Measurements from ENCODE around the gene RBM22.

DNA sequence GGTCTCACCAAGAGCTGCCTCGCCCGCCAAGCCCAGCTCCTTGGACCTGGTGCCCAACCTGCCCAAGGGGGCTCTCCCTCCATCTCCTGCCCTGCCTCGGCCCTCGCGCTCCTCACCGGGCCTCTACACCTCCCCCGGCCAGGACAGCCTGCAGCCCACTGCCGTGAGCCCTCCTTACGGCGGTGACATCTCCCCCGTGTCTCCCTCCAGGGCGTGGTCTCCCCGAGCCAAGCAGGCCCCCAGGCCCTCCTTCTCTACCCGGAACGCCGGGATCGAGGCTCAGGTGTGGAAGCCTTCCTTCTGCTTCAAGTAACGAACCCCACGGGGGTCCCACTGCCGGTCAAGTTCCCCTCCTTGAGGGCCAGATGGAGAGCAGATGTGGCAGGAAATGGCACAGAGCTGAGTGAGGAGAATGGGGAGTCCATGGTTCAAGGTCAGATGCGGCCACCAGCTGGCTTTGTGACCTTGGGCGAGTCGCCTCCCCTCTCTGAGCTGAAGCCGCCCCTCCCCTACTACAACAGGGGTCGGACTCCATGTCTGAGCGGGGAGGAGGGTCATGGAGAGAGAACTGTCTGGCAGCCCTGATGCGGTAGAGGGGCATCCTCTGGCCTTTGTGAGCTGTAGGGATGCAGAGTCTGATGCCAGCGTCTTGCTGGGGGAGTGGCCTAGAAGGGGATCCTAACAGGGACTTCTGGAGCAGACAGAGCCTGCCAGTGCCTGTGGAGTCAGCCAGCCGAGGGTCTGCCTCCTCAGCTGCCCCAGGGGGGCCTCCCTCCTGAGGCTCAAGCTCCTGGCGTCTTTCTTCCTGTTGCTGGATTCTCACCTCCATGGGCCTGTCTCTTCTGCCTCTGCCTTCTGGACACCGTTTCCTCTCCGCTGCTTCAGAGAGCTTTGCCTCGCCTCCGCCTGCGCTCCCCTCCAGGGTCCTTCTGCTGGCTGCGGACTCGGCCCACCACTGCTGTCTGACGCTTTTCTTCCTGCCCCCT is 50.5 kb downstream of the RBM22 start:
- TF ChIP-seq, protein P1, sequence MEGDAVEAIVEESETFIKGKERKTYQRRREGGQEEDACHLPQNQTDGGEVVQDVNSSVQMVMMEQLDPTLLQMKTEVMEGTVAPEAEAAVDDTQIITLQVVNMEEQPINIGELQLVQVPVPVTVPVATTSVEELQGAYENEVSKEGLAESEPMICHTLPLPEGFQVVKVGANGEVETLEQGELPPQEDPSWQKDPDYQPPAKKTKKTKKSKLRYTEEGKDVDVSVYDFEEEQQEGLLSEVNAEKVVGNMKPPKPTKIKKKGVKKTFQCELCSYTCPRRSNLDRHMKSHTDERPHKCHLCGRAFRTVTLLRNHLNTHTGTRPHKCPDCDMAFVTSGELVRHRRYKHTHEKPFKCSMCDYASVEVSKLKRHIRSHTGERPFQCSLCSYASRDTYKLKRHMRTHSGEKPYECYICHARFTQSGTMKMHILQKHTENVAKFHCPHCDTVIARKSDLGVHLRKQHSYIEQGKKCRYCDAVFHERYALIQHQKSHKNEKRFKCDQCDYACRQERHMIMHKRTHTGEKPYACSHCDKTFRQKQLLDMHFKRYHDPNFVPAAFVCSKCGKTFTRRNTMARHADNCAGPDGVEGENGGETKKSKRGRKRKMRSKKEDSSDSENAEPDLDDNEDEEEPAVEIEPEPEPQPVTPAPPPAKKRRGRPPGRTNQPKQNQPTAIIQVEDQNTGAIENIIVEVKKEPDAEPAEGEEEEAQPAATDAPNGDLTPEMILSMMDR (IDR thresholded peaks at IDR 0.05): no peak
- TF ChIP-seq POLR2A (IDR thresholded peaks at IDR 0.05) (no peak), POLR2AphosphoS5 (IDR thresholded peaks at IDR 0.05; ENCODE audit: insufficient read depth in 1 of 2, low read depth in 1 of 2) (no peak)

Measured in vagina (tissue), 2 donors.